Measurements from ENCODE around the gene FBXO11. TPM values are rescaled to one million over a fixed set of nuclear protein-coding genes. Genes with fewer than 3 reads are reported as not detected.

Gene FBXO11
- total RNA-seq, 1 donor from 2014 or later: 58.7 TPM

- Mint-ChIP-seq H3K27ac (ENCODE audit: unreplicated experiment) (no peak overlapping the region), H3K36me3 (ENCODE audit: low read depth) (peaks cover 28% of the 10 kb centered on the region), H3K27me3 (ENCODE audit: low read depth) (no peaks in the 10 kb centered on the region), H3K9me3 (ENCODE audit: low read depth) (no peaks in the 10 kb centered on the region), H3K4me3 (ENCODE audit: unreplicated experiment) (no peak overlapping the region), H3K4me1 (ENCODE audit: low read depth) (no peaks in the 10 kb centered on the region)
- no peak for DNase-seq (ENCODE audit: low spot score)
- TF ChIP-seq CTCF (IDR thresholded peaks at IDR 0.05): no peak
These were observed 86.5 kb downstream of the FBXO11 start for GRCh38 chr2:47819834-47820233.

- Mint-ChIP-seq H3K4me1 (ENCODE audit: low read depth) (no peaks in the 10 kb centered on the region), H3K9me3 (ENCODE audit: low read depth) (no peaks in the 10 kb centered on the region), H3K36me3 (ENCODE audit: low read depth) (peaks cover 34% of the 10 kb centered on the region), H3K4me3 (ENCODE audit: unreplicated experiment) (no peak overlapping the region), H3K27ac (ENCODE audit: unreplicated experiment) (no peak overlapping the region), H3K27me3 (ENCODE audit: low read depth) (no peaks in the 10 kb centered on the region)
- DNase-seq (ENCODE audit: low spot score): no peak
- TF ChIP-seq CTCF (IDR thresholded peaks at IDR 0.05): no peak
These were observed 87.5 kb downstream of the FBXO11 start for GRCh38 chr2:47818777-47819176.

DNA sequence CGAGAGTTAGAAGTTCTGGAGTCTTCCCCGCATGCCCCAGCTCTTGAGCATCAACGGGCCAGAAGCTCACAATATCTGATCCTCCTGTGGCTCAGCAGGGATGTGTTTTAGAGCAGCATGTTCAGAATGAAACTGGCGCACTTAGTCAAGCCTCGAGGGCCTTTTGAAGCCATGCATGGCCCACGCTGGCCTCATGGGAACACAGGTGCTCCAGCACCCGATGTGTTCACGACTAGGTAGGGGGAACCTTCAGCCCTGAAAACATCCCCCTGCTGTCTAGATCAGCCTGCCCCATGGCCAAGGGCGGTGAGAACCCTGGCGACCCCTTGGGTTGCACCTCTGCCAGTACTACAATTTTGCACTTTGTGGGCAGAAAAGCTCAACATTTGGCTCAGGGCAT is 90.5 kb downstream of the FBXO11 start:
- Mint-ChIP-seq H3K4me1 (ENCODE audit: low read depth) (peaks cover 11% of the 10 kb centered on the region), H3K4me3 (ENCODE audit: unreplicated experiment) (no peak overlapping the region), H3K36me3 (ENCODE audit: low read depth) (peaks cover 48% of the 10 kb centered on the region), H3K27me3 (ENCODE audit: low read depth) (no peaks in the 10 kb centered on the region), H3K9me3 (ENCODE audit: low read depth) (no peaks in the 10 kb centered on the region), H3K27ac (ENCODE audit: unreplicated experiment) (no peak overlapping the region)
- TF ChIP-seq CTCF (IDR thresholded peaks at IDR 0.05): no peak
- DNase-seq (ENCODE audit: low spot score): no peak

DNA sequence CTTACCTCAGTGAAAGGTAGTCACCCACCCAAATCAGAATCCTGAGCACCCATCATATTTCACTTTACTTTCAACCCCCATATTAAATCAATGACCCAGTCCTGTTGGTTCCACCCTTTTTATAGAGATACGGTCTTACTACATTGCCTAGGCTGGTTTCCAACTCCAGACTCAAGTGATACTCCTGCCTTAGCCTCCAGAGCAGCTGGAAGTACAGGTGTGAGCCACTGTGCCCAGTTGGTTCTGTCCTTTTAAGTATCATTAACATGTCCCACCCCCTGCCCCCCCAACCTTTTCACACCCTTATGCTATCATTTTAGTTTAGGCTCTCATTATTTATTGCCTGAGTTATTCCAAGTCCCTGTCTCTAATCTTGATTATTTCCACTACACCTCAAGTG is 94.6 kb downstream of the FBXO11 start:
- no peaks in the 10 kb centered on the region for H3K9me3 Mint-ChIP-seq (ENCODE audit: low read depth)
- H3K27me3 Mint-ChIP-seq (ENCODE audit: low read depth): no peaks in the 10 kb centered on the region
- no peak for DNase-seq (ENCODE audit: low spot score)
- H3K4me3 Mint-ChIP-seq (ENCODE audit: unreplicated experiment): no peak overlapping the region
- H3K27ac Mint-ChIP-seq (ENCODE audit: unreplicated experiment): no peak overlapping the region
- TF ChIP-seq CTCF (IDR thresholded peaks at IDR 0.05): no peak
- peaks cover 42% of the 10 kb centered on the region for H3K36me3 Mint-ChIP-seq (ENCODE audit: low read depth)
- peaks cover 21% of the 10 kb centered on the region for H3K4me1 Mint-ChIP-seq (ENCODE audit: low read depth)

DNA sequence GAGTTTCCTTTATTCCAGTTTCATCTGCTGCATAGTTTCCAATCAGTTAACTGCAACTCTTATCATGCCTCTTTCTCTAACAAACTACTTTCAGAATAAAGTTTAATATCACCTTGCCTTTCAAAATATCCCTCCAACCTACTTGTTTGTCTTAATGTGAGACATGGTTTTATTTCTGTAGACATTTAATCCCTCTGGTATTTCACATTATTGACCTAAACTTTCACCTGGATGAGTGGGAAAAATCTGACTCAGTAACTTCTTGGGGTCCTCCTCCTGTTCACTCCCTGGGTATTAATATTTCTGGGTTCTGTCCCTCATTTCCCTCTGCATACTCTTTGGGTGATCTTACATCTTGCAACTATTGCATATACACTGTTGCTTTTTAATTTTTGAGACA is 95.4 kb downstream of the FBXO11 start:
- DNase-seq (ENCODE audit: low spot score): no peak
- peaks cover 46% of the 10 kb centered on the region for H3K36me3 Mint-ChIP-seq (ENCODE audit: low read depth)

More for the DNA sequence above, 95.4 kb downstream of the FBXO11 start:
- Mint-ChIP-seq H3K4me3 (ENCODE audit: unreplicated experiment) (no peak overlapping the region), H3K9me3 (ENCODE audit: low read depth) (no peaks in the 10 kb centered on the region), H3K4me1 (ENCODE audit: low read depth) (peaks cover 21% of the 10 kb centered on the region), H3K27me3 (ENCODE audit: low read depth) (no peaks in the 10 kb centered on the region), H3K27ac (ENCODE audit: unreplicated experiment) (peak overlapping the region; percentile 14)
- no peak for TF ChIP-seq CTCF (IDR thresholded peaks at IDR 0.05)

All from chondrocyte (in vitro differentiated cells).